GM15510 (cell line): ENCODE data around the gene ABCA8.

Source experiments
- POLR2A ChIP-seq: IDR thresholded peaks from 3 replicates; pipeline ENCODE4 v1.6.1; 2011; ENCODE audit warnings: borderline replicate concordance; ENCODE audit not compliant: insufficient read length; ENCODE audit errors: extremely low read depth

ABCA8 gene

GRCh38 chr17:68821860-68822696, 133.1 kb downstream of the ABCA8 start:
- TF ChIP-seq POLR2A = no peak

- TF ChIP-seq POLR2A = no peak
Measured at GRCh38 chr17:68820825-68821481, 134.2 kb downstream of the ABCA8 start.

- no peak for TF ChIP-seq POLR2A
Measured at GRCh38 chr17:68820476-68820824, 134.7 kb downstream of the ABCA8 start.

GRCh38 chr17:68819465-68819864, 135.7 kb downstream of the ABCA8 start:
- TF ChIP-seq POLR2A = no peak
